Suprapubic skin (tissue), 3 donors: ENCODE data around the gene TNIK.

Source experiments
- EP300 ChIP-seq: sonication (generic); formaldehyde crosslinking; IDR thresholded peaks from one replicate; pipeline ENCODE4 v1.6.1; 2017; ENCODE audit warnings: antibody characterized with exemption
- POLR2A ChIP-seq, 2 donors: fragments of 450-650 bp; IDR thresholded peaks; one replicate each; pipeline ENCODE4 v1.6.1; 2017; ENCODE audit warnings: antibody characterized with exemption in 2 of 2, mild to moderate bottlenecking in 2 of 2, moderate library complexity in 2 of 2
- TF ChIP-seq, protein P1 (sequence below), 2 donors: fragments of 200-600 bp in 1 of 2; fragments of 450-650 bp in 1 of 2; sonication (generic) in 1 of 2; IDR thresholded peaks; one replicate each; pipeline ENCODE4 v1.5.1; 2016 to 2019; ENCODE audit warnings: antibody characterized with exemption in 2 of 2, mild to moderate bottlenecking in 1 of 2, moderate library complexity in 1 of 2

GRCh38 chr3:171431550-171431949 lies 28.7 kb downstream of the TNIK start:
- TF ChIP-seq, protein P1, sequence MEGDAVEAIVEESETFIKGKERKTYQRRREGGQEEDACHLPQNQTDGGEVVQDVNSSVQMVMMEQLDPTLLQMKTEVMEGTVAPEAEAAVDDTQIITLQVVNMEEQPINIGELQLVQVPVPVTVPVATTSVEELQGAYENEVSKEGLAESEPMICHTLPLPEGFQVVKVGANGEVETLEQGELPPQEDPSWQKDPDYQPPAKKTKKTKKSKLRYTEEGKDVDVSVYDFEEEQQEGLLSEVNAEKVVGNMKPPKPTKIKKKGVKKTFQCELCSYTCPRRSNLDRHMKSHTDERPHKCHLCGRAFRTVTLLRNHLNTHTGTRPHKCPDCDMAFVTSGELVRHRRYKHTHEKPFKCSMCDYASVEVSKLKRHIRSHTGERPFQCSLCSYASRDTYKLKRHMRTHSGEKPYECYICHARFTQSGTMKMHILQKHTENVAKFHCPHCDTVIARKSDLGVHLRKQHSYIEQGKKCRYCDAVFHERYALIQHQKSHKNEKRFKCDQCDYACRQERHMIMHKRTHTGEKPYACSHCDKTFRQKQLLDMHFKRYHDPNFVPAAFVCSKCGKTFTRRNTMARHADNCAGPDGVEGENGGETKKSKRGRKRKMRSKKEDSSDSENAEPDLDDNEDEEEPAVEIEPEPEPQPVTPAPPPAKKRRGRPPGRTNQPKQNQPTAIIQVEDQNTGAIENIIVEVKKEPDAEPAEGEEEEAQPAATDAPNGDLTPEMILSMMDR (IDR thresholded peaks at IDR 0.05): no peak
- TF ChIP-seq POLR2A (IDR thresholded peaks at IDR 0.05) (no peak), EP300 (no peak)
